OCI-LY7 (cell line): Measurements from ENCODE around the gene ALDH1A3. TPM values are rescaled to one million over a fixed set of nuclear protein-coding genes. Genes with fewer than 3 reads are reported as not detected.

Source experiments
- BruUV-seq: library from RNA; stranded (reverse); fragments of 400-500 nt; replicated peaks from 2 replicates; lab custom pipeline; 2021; lab: Mats Ljungman, UMichigan
- CTCF ChIA-PET: fragments of 300-600 bp; sonication (Branson Sonifier 250); formaldehyde crosslinking; loops from one replicate; lab custom pipeline; 2022; ENCODE audit warnings: antibody characterized with exemption; ENCODE audit not compliant: unreplicated experiment; lab: Charles Lee
- POLR2A ChIA-PET: fragments of 300-600 bp; sonication (Branson Sonifier 250); formaldehyde crosslinking; loops from one replicate; lab custom pipeline; 2022; ENCODE audit warnings: antibody characterized with exemption; lab: Charles Lee
- DNase-seq: peaks from one replicate; pipeline ENCODE4 v3.0.0-alpha.2; 2015; ENCODE audit warnings: low spot score
- H2AFZ ChIP-seq: fragments of 200-600 bp; sonication (generic), shearing (Covaris generic); 2 replicates; pipeline ENCODE4 v1.6.1; 2014; ENCODE audit warnings: mild to moderate bottlenecking, antibody characterized with exemption, low read length, moderate library complexity
- H3K27ac ChIP-seq: fragments of 200-600 bp; sonication (generic); 2 replicates; pipeline ENCODE4 v1.5.1; 2014; ENCODE audit warnings: mixed run types, low read depth, mild to moderate bottlenecking, moderate library complexity, low read length, inconsistent platforms; ENCODE audit not compliant: poor library complexity, severe bottlenecking
- H3K36me3 ChIP-seq: fragments of 200-600 bp; sonication (generic); 2 replicates; pipeline ENCODE4 v1.6.1; 2014; ENCODE audit warnings: mild to moderate bottlenecking, antibody characterized with exemption, low read length, moderate library complexity, mixed read lengths; ENCODE audit not compliant: insufficient read depth
- H3K4me1 ChIP-seq: fragments of 200-600 bp; sonication (generic); 2 replicates; pipeline ENCODE4 v1.5.1; 2014; ENCODE audit warnings: mild to moderate bottlenecking, low read length; ENCODE audit not compliant: insufficient read depth, poor library complexity, severe bottlenecking
- H3K4me2 ChIP-seq: fragments of 200-600 bp; sonication (generic); 2 replicates; pipeline ENCODE4 v1.6.1; 2014; ENCODE audit warnings: mild to moderate bottlenecking, low read length
- H3K4me3 ChIP-seq: fragments of 200-600 bp; sonication (generic); 2 replicates; pipeline ENCODE4 v1.5.1; 2014; ENCODE audit warnings: mild to moderate bottlenecking, low read depth, low read length; ENCODE audit not compliant: poor library complexity, severe bottlenecking
- H3K79me2 ChIP-seq: fragments of 200-600 bp; sonication (generic); 2 replicates; pipeline ENCODE4 v1.6.1; 2016; ENCODE audit warnings: low read depth, mild to moderate bottlenecking, low read length, moderate library complexity, mixed read lengths; ENCODE audit not compliant: insufficient read depth
- H3K9me2 ChIP-seq: fragments of 200-600 bp; sonication (generic); 2 replicates; pipeline ENCODE4 v1.6.1; 2016; ENCODE audit warnings: mild to moderate bottlenecking, low read length, mixed read lengths; ENCODE audit not compliant: insufficient read depth
- H3K9me3 ChIP-seq: fragments of 200-600 bp; sonication (generic); 2 replicates; pipeline ENCODE4 v1.6.1; 2014; ENCODE audit warnings: mild to moderate bottlenecking, mixed run types, low read length, mixed read lengths
- H4K20me1 ChIP-seq: fragments of 200-600 bp; sonication (generic); 2 replicates; pipeline ENCODE4 v1.6.1; 2014; ENCODE audit warnings: mild to moderate bottlenecking, antibody characterized with exemption, low read length, moderate library complexity, mixed read lengths; ENCODE audit not compliant: insufficient read depth
- CTCF ChIP-seq: fragments of 200-600 bp; sonication (generic); conservative IDR thresholded peaks from 2 replicates; pipeline ENCODE4 v1.5.1; 2014; ENCODE audit warnings: mild to moderate bottlenecking, antibody characterized with exemption, low read length, moderate library complexity, mixed read lengths
- EZH2phosphoT487 ChIP-seq: fragments of 200-600 bp; sonication (generic); IDR thresholded peaks from 2 replicates; pipeline ENCODE4 v1.6.1; 2018; ENCODE audit warnings: low read depth, borderline replicate concordance, mild to moderate bottlenecking, mixed run types, antibody characterized with exemption, low read length, moderate library complexity, mixed read lengths
- intact Hi-C: fragments of 100-400 bp; cut with micrococcal nuclease; formaldehyde crosslinking; loops from one replicate; pipeline ENCODE4 v1.10.0; 2022; ENCODE audit not compliant: unreplicated experiment
- total RNA-seq, 2 experiments: library from RNA; depleted of rRNA in 1 of 2; stranded (reverse); fragments of >200 nt in 1 of 2; shearing (Covaris generic) in 1 of 2; gene quantifications; 2 replicates each; pipeline ENCODE4 v1.2.3, GENCODE V29; 2014 to 2022

ALDH1A3 gene
- total RNA-seq, 2 experiments from 2014 or later = not detected

DNA sequence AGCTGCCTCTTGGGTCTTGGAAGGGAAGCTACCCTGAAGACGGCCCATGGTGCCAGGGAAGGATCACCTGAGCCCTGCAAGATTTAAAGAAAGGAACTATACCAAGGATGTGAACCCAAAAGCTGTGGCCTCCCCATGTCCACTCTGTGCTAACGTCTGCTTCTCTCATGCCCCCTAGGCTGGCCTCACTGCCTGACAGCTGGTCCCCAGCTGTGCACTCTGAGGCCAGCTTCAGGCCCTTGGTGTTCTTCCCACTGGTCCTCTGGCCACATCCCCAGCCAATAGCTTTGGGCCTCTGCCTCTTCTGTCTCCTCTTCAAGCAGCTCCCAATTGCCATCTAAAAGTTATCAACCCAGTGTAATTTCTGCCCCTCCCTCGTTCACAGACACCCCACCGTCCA is 34.3 kb downstream of the ALDH1A3 start:
- Histone ChIP-seq H3K79me2 (peaks cover 71% of the 10 kb centered on the region), H4K20me1 (no peaks in the 10 kb centered on the region), H3K4me3 (no peak overlapping the region), H3K27ac (no peak overlapping the region), H3K9me3 (peaks cover 11% of the 10 kb centered on the region; the same call in 1 of the 2 replicates), H2AFZ (no peak overlapping the region), H3K36me3 (peaks cover 81% of the 10 kb centered on the region), H3K4me2 (no peak overlapping the region), H3K4me1 (peaks cover 25% of the 10 kb centered on the region), H3K9me2 (no peaks in the 10 kb centered on the region)
- intact Hi-C loops = no loop called here
- no peak for TF ChIP-seq EZH2phosphoT487
- no peak for TF ChIP-seq CTCF
- ChIA-PET CTCF (no interaction called here), POLR2A (interaction anchor here (0.7 kb wide), 1 partner anchor 94 kb away, joined by 3 read pairs; no protein-coding TSS in a partner anchor)
- no peak for DNase-seq
- BruUV-seq = no TSS peak

DNA sequence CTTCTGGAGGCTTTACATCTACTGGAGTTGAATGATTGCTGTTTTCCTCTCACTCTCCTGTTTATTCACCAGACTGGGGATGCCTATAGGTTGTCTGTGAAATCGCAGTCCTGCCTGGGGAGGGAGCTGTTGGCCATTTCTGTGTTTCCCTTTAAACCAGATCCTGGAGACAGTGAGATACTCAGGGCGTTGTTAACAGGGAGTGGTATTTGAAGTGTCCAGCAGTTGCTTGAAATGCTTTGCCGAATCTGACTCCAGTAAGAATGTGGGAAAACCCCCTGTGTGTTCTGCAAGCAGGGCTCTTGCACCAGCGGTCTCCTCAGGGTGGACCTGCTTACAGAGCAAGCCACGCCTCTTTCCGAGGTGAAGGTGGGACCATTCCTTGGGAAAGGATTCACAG is 35.2 kb downstream of the ALDH1A3 start:
- intact Hi-C loops = no loop called here
- Histone ChIP-seq H3K9me2 (no peaks in the 10 kb centered on the region), H3K4me3 (no peak overlapping the region), H3K4me2 (peak overlapping the region; percentile 88), H3K27ac (no peak overlapping the region), H2AFZ (no peak overlapping the region), H4K20me1 (no peaks in the 10 kb centered on the region), H3K4me1 (peaks cover 25% of the 10 kb centered on the region), H3K79me2 (peaks cover 75% of the 10 kb centered on the region), H3K9me3 (peaks cover 11% of the 10 kb centered on the region; the same call in 1 of the 2 replicates), H3K36me3 (peaks cover 80% of the 10 kb centered on the region)
- DNase-seq = no peak
- ChIA-PET CTCF (interaction anchor here (4.9 kb wide), 1 partner anchor 93 kb away, joined by 42 read pairs; no protein-coding TSS in a partner anchor), POLR2A (interaction anchor here (8.9 kb wide), 1 partner anchor 14 kb away, joined by 134 read pairs; no protein-coding TSS in a partner anchor)
- BruUV-seq = no TSS peak
- no peak for TF ChIP-seq EZH2phosphoT487
- TF ChIP-seq CTCF = peak; percentile 58

- peak overlapping the region; percentile 88 for H3K4me2 ChIP-seq
- DNase-seq = peak; percentile 92
- no peaks in the 10 kb centered on the region for H4K20me1 ChIP-seq
- H3K4me3 ChIP-seq = peak overlapping the region; percentile 91
- H3K27ac ChIP-seq = peak overlapping the region; percentile 92
- no TSS peak for BruUV-seq
- ChIA-PET CTCF (interaction anchor here (0.8 to 4.9 kb wide), 9 partner anchors 9 to 99 kb away, joined by 3 to 42 read pairs (median 3); no protein-coding TSS in a partner anchor), POLR2A (interaction anchor here (0.5 to 8.9 kb wide), 18 partner anchors 11 to 213 kb away, joined by 3 to 134 read pairs (median 4); no protein-coding TSS in a partner anchor)
- TF ChIP-seq CTCF = peak; percentile 92
- no peak for TF ChIP-seq EZH2phosphoT487
- no peak overlapping the region for H2AFZ ChIP-seq
- H3K36me3 ChIP-seq = peaks cover 79% of the 10 kb centered on the region
- peaks cover 4% of the 10 kb centered on the region; the same call in 1 of the 2 replicates for H3K9me3 ChIP-seq
- H3K9me2 ChIP-seq = no peaks in the 10 kb centered on the region
- peaks cover 88% of the 10 kb centered on the region for H3K79me2 ChIP-seq
- peaks cover 51% of the 10 kb centered on the region for H3K4me1 ChIP-seq
- intact Hi-C loops = loop anchor here (1.0 kb wide), 1 partner anchor 89 kb away; no protein-coding TSS in a partner anchor
These were observed 38.5 kb downstream of the ALDH1A3 start for GRCh38 chr15:100918034-100918689.
